Testis (tissue), 3 donors: ENCODE results near the gene FMO2. TPM values are rescaled to one million over a fixed set of nuclear protein-coding genes. Genes with fewer than 3 reads are reported as not detected.

ENCODE experiments used
- DNase-seq: peaks from one replicate; pipeline ENCODE4 v3.0.0-alpha.2; 2019
- H3K27ac ChIP-seq, 2 donors: fragments of 200-600 bp; sonication (generic); one replicate each; pipeline ENCODE4 v1.5.1; 2019
- H3K27me3 ChIP-seq: fragments of 200-600 bp; sonication (generic); one replicate; pipeline ENCODE4 v1.5.1; 2019
- H3K36me3 ChIP-seq: fragments of 200-600 bp; sonication (generic); one replicate; pipeline ENCODE4 v1.5.1; 2017; ENCODE audit warnings: low read depth; ENCODE audit errors: missing control alignments
- H3K4me1 ChIP-seq: fragments of 200-600 bp; sonication (generic); one replicate; pipeline ENCODE4 v1.5.1; 2019
- H3K4me3 ChIP-seq, 2 donors: fragments of 200-600 bp; sonication (generic); one replicate each; pipeline ENCODE4 v1.5.1; 2017 to 2019
- H3K9me3 ChIP-seq: fragments of 200-600 bp; sonication (generic); one replicate; pipeline ENCODE4 v1.5.1; 2017
- POLR2A ChIP-seq: fragments of 450-650 bp; IDR thresholded peaks from one replicate; pipeline ENCODE4 v1.6.1; 2017; ENCODE audit warnings: antibody characterized with exemption, mild to moderate bottlenecking, moderate library complexity
- WGBS, 2 donors: methylation state at CpG; one replicate each; pipeline ENCODE4 v1.1.5; 2018; 5-methylcytosine and 5-hydroxymethylcytosine counted together
- intact Hi-C: fragments of 100-400 bp; cut with DNase I; formaldehyde crosslinking; loops from one replicate; pipeline ENCODE4 v1.15.1; 2023; ENCODE audit warnings: low total_unique reads
- polyA plus RNA-seq: library from polyadenylated mRNA; stranded (reverse); fragments of 350-450 nt; fragmentation: Illumina TruSeq; extraction: RNeasy Lipid Tissue Mini Kit (QIAGEN cat#74804); gene quantifications from one replicate; pipeline ENCODE4 v1.2.3, GENCODE V29; 2014; ENCODE audit warnings: low read depth, low replicate concordance; ENCODE audit not compliant: insufficient read depth
- total RNA-seq, 2 donors: library from RNA; depleted of rRNA; stranded (reverse); fragments of >200 nt; gene quantifications; one replicate each; pipeline ENCODE4 v1.2.3, GENCODE V29; 2016
- TF ChIP-seq, protein P1 (sequence below), 3 experiments: fragments of 450-650 bp in 2 of 3; fragments of 200-600 bp in 1 of 3; sonication (generic) in 1 of 3; IDR thresholded peaks; one replicate each; pipeline ENCODE4 v1.5.1; 2016 to 2019; ENCODE audit warnings: antibody characterized with exemption in 3 of 3, mild to moderate bottlenecking in 2 of 3, moderate library complexity in 1 of 3

FMO2 gene
- total and polyA plus RNA-seq, 3 donors from 2014 or later: 2.5 to 3.4 (median 3.2) TPM

DNA sequence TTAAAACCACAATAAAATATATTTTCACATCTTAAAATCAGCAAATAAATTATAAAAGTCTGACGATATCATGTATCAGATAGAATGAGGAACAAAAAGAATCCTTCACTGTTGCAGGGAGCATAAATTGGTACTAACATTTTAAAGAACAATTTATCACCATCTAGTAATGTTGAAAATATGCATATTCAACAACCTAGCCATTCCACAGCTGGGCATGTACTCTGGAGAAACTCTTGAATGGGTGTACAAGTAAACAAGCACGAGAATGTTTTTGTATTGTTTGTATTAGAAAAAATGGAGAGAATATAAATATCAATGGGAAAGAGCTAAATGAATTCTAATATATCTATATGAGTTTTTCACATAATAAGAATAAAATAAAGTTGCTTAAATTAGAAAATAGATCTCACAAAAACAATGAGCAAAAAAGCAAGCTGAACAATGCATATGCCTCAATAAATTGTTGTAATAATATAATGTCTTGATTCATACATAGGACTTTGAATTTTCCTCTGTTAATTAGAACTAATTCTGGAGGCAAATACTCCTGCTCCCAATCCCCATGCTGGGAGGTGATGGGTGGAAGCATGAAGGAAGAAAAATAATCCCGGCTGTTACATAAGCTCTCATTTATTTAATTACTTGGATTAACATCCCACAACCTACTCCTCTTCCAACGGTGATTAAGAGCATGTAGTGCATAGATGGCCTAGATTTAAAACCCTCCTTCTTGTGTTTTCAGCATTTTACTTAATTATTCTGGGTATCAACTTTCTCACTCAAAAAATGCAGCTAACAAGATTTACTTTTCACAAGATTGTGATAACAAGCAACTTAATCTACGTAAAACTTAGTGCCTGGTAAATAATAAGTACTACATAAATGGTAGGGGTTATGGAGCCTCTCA lies 5.5 kb upstream of the FMO2 start:
- Histone ChIP-seq H3K36me3 (no peaks in the 10 kb centered on the region), H3K27me3 (no peaks in the 10 kb centered on the region), H3K27ac (no peak overlapping the region), H3K4me3 (no peak overlapping the region), H3K4me1 (no peaks in the 10 kb centered on the region), H3K9me3 (no peaks in the 10 kb centered on the region)
- DNase-seq: no peak
- TF ChIP-seq, protein P1, sequence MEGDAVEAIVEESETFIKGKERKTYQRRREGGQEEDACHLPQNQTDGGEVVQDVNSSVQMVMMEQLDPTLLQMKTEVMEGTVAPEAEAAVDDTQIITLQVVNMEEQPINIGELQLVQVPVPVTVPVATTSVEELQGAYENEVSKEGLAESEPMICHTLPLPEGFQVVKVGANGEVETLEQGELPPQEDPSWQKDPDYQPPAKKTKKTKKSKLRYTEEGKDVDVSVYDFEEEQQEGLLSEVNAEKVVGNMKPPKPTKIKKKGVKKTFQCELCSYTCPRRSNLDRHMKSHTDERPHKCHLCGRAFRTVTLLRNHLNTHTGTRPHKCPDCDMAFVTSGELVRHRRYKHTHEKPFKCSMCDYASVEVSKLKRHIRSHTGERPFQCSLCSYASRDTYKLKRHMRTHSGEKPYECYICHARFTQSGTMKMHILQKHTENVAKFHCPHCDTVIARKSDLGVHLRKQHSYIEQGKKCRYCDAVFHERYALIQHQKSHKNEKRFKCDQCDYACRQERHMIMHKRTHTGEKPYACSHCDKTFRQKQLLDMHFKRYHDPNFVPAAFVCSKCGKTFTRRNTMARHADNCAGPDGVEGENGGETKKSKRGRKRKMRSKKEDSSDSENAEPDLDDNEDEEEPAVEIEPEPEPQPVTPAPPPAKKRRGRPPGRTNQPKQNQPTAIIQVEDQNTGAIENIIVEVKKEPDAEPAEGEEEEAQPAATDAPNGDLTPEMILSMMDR (IDR thresholded peaks at IDR 0.05): no peak
- TF ChIP-seq POLR2A: no peak
- WGBS, 2 donors: 83 to 85% methylated on average over 5 of the region's 5 CpGs
- intact Hi-C loops: no loop called here

DNA sequence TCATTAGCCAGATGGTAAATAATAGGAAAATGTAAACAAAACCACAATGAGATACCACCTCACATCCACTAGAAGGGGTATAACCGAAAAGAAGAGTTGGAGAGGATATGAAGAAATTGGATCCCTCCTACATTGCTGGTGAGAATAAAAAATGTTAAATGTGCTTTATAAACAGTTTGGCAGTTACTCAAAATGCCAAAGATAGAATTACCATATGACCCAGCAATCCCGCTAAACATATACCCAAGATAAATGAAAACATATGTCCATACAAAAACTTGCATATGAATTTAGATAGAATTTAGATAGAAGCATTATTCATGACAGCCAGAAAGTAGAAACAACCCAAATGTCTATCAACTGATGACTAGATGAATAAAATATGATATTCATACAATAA lies 4.4 kb upstream of the FMO2 start:
- no peak for DNase-seq
- H3K36me3 ChIP-seq: no peaks in the 10 kb centered on the region
- TF ChIP-seq, protein P1 (IDR thresholded peaks at IDR 0.05): no peak
- no peak for TF ChIP-seq POLR2A
- no peaks in the 10 kb centered on the region for H3K9me3 ChIP-seq
- H3K27me3 ChIP-seq: no peaks in the 10 kb centered on the region
- H3K27ac ChIP-seq: no peak overlapping the region
- H3K4me1 ChIP-seq: no peaks in the 10 kb centered on the region
- intact Hi-C loops: no loop called here
- 93 to 94% methylated on average over 2 of the region's 2 CpGs for WGBS, 2 donors
- no peak overlapping the region for H3K4me3 ChIP-seq

DNA sequence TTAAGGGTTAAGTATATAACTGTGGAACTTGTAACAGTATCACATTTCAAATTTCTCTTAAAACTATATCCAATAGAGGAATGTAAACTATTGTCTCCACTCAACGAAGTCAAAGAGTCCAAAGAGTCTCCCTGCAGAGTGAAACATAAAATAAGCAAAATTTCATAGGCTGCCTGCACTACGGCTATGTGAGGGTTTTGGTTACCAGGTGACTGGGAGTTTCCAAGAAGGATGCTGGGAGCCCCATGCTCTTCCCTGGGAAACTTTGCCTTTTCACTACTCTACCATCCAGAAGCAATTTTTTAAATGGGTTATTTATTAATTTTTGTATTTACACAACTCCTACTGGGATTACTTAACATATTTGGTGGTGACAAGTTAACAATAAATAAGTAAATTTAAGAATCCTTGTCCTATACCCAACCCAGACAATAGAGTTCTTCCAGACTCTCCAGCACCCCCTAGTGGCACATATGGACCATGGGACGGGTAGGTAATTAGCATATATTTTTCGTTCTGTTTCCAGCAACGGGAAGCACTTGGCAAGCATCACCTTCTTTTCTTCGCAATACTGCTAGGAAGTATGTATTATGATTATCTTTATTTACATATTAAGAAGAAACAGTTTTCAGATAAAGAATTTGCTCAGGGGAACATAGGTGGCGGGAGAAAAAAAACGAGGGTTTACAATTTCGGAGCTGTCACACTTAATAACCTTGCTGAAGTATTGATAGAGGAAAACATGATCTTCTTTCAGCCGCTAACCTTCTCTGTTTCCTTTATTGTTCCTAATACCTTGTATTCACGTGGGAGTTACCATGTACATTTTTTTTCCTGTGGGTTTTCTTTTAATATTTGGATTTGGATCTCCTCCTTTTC lies 3.5 kb downstream of the FMO2 start:
- Histone ChIP-seq H3K27ac (no peak overlapping the region), H3K9me3 (no peaks in the 10 kb centered on the region), H3K4me3 (peak overlapping the region in 1 of 2 donors; percentile 5), H3K4me1 (no peaks in the 10 kb centered on the region), H3K27me3 (no peaks in the 10 kb centered on the region), H3K36me3 (no peaks in the 10 kb centered on the region)
- peak; percentile 76 for DNase-seq
- WGBS, 2 donors: 41 to 55% methylated on average over 11 of the region's 11 CpGs
- TF ChIP-seq POLR2A: no peak
- TF ChIP-seq, protein P1 (IDR thresholded peaks at IDR 0.05): peak; percentile 51 to 81 (median 52)
- intact Hi-C loops: no loop called here

DNA sequence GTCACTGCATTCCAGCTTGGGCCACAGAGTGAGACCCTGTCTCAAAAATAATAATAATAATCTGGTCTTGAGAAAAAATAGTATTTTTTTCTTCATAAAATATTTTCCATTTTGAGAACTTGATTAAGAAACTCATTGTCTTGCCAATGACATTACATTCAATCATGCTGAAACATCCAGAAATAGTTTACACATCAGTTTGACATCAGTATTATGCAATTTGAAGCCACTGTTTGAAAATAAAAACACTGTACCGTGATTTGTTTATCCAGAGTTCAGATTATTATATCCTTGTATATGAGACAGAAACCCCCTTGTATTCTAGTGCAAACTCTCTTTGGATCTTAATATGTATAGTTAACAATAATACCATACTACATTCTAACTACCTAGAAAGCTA lies 6.9 kb downstream of the FMO2 start:
- H3K9me3 ChIP-seq: no peaks in the 10 kb centered on the region
- no peak overlapping the region for H3K27ac ChIP-seq
- H3K4me3 ChIP-seq: no peak overlapping the region
- DNase-seq: no peak
- WGBS, 2 donors: 60 to 62% methylated on average over 1 of the region's 1 CpG
- no peaks in the 10 kb centered on the region for H3K4me1 ChIP-seq
- H3K36me3 ChIP-seq: no peaks in the 10 kb centered on the region
- intact Hi-C loops: no loop called here
- H3K27me3 ChIP-seq: no peaks in the 10 kb centered on the region
- no peak for TF ChIP-seq POLR2A
- TF ChIP-seq, protein P1 (IDR thresholded peaks at IDR 0.05): no peak
